CD4-positive, alpha-beta T cell treated with Interferon gamma for 1 hour (primary cell): ENCODE measurements around the gene MRPL53.
"Not testable (repeated sequence)": the region's sequence is repeated elsewhere in the genome, so short reads cannot be mapped to it uniquely, and the experiment has no call there.

Experiments used
- DNase-seq: peaks from one replicate; pipeline ENCODE4 v3.0.0-alpha.2; 2020

Gene MRPL53

GRCh38 chr2:74502147-74502719 lies 29.8 kb upstream of the MRPL53 start:
- no peak for DNase-seq

DNA sequence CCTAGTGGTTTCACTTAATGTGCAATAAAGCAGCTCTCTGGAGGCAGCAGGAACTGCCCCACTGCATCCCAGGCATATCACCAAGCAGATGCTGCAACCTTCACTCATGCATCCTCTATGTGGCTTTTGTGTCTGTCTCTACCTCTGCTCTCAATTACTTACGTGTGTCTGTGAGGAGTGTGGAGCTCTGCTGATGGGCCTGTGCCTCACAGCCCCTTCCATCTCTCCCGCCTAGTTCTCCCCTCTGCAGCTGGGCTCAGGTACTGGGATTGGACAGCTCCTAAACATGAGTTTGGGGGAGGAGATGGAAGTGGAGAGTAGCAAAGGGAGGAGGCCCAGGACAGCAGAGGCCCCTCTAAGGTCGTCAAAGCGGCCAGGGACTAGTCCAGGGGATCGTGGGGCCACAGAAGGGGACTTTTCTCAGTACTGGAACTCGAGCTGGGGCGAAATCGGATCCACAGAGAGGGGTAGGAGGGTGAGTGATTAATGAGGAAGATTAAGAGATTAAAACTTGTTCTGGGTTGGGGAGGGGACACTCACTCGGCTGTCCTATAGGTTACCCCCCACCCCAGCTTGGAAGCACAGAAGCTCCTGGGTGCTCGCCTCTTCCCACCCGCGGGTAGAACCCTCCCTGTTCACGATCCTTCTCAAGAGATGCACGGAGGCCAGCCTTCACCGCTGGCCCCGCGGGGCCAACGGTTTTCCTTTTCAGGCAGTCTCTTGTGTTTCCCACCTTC lies 29.0 kb upstream of the MRPL53 start:
- no peak for DNase-seq

- DNase-seq = no peak
Observed at GRCh38 chr2:74500578-74500946, 28.1 kb upstream of the MRPL53 start.

DNA sequence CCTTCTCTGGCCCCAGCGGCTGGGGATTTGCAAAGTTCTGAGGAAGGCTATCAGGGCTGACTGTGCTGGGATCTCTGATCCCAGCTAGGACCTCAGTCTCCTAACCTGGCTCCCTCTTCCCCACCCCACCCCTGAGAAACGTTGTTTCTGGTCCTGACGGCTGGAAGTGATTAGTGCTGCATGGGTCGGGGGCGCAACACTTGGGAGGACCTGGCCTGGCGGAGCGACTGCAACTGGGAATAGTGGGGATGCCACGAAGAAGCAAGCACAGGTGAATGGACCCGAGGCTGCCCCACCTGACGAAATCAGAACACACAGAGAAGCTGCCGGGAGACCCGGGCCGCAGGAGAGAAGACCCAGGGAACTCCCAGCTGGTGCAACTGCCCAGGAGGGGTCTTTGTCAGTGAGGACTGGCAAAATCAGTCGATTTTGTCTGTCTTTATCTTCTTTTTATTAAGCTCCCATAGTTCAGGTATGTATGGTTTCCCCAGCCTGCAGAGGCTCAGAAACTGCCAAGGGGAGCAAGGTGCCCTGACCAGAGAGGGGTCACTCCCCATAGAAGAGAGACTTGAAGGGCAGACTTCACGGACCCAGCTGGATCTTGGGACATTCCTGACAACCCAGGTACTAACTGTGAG lies 27.6 kb upstream of the MRPL53 start:
- DNase-seq = no peak

DNA sequence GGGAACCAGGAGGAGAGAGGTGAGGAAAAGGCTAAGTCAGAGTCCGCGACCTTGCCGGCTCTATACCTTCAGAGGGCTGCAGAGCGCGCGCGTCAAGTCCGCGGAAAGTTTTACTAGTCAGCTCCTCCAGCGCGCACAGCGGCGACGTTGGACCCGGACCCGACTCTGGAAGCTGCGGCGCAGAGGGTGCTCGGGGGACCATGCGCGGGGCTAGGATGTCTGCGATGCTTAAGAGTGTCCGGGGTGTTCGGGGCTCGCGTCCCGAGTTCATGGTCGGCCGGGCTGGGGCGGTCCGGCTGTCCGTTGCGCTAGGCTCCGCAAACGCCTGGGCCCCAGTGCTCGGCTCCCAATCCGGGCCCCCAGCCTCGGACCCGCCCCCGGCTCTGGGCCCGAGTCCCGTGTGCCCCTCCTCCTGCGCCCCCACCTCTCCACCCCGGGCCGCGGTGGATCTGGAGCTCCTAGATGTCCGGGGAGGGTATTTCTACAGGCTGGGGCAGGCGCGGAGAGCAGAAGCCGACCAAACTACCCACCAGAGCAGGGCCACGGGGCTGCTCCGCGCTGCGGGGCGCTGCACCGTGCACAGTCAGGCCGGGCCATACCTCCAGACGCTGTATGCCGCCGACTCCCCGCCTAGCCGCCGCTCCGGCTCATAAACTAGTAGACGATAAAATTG lies 26.9 kb upstream of the MRPL53 start, which contains the start of gene LBX2:
Gene LBX2 (minus strand): TSS at position 337 of the 673 bp plus-strand sequence. CDS start 66 bp downstream, at position 271.
- DNase-seq = no peak

DNA sequence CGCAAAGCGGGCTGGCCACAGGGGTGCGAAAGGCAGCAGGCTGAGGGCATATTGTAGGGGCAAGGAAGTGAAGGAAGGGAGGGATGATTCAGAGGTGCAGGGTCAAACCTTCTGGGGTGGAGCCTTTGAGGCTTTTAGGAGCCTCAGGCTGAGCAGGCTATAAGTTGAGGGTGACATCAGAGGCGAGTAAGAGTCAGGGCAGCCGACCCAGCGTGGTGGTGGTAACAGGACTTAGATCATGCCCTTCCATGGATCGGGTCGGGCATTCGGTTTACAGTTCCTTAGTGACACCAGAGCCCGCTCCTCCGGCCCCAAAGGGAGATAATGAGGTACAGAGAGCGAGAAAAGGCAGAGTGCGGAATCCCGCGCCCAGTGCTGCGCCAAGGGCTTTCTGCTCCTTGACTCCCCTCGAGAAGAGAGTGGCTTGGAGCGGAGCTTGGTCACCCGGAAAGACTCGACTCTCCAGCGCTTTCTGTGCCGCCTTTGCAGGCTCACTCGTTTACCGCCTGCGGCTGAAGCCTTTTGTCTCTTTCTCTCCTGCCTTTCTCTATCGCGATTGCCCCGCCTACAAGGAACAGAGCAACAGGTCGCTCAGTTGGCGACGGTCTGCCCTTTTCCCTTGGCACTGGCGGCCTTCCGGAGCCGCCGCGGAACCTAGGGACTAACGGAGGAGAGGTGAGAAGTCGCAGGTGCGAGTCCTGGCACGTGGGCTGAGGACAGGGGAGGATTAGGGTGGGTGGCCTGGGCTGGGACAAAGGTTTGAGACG lies 26.2 kb upstream of the MRPL53 start:
- no peak for DNase-seq

GRCh38 chr2:74497777-74498499 lies 25.5 kb upstream of the MRPL53 start:
- no peak for DNase-seq

DNA sequence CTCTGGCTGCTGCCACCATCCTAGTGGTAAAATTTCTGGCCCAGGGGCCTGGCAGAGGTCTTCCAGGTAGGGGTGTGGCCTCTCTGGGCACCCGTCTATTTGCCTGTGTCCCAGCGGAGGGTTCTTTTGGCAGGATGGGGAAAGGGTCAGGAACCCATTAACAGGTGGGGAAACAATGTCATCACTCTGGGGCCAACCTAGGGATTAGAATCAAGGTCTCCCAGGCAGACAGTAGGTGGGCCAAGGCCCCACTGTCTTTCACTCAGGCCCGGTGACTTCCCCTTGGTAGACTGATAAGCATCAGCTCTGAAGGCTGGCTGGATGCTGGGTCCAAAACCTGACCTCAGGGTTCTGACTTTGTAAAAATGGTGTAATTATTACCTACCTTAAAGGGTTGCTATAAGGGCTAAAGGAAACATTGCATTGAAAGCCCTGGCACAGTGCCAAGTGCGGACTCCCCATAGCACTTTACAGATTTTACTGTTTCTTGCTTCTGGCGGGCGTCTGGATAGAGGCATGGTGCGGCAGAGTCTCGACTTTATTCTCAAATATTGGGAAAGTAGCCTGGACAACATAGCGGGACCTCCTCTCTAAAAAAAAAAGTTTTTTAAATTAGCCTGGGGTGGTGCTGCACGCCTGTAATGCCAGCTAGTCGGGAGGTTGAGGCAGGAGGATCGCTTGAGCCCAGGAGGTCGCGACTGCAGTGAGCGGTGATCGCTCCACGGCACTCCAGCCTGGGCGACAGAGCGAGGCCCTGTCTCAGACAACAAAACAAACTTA lies 24.7 kb upstream of the MRPL53 start:
- no peak for DNase-seq

DNA sequence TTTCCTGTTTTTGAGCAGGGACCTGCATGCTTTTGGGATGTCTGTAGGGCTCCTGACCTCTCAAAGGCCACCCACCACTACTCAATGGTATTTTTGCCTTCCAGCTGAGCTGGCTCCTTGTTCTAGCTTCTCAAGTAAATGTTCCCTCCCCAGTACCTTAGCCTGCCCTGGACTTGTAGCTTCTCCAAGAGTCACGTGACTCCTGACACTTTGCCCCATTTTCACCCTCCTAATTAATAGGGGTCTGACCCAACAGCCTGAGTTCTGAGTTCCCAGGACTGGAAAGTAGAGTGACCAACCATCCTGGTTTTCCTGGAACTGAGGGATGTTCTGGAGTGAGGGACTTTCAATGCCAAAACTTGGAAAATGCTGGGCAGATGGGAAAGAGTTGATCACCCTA lies 23.0 kb upstream of the MRPL53 start:
- no peak for DNase-seq

GRCh38 chr2:74493546-74493945 lies 21.1 kb upstream of the MRPL53 start:
- no peak for DNase-seq

- no peak for DNase-seq
Observed at GRCh38 chr2:74491648-74492544, 19.4 kb upstream of the MRPL53 start.

- no peak for DNase-seq
Observed at GRCh38 chr2:74489906-74490305, 17.4 kb upstream of the MRPL53 start.

GRCh38 chr2:74488643-74489481 lies 16.4 kb upstream of the MRPL53 start:
- DNase-seq = no peak

GRCh38 chr2:74486141-74486540 lies 13.7 kb upstream of the MRPL53 start:
- no peak for DNase-seq

- DNase-seq = not testable (repeated sequence)
Observed at GRCh38 chr2:74483675-74484164, 11.2 kb upstream of the MRPL53 start.

GRCh38 chr2:74482801-74483674 lies 10.6 kb upstream of the MRPL53 start, which contains the start of the genes CCDC142 and TTC31:
TSS of gene CCDC142 (minus strand) at chr2:74482998. CDS start at chr2:74482837, 161 bp downstream.
TSS of gene TTC31 (plus strand) at chr2:74483081. CDS start at chr2:74483096, 15 bp downstream.
- peak; percentile 93 for DNase-seq

- peak; percentile 58 for DNase-seq
Observed at GRCh38 chr2:74481961-74482800, 9.7 kb upstream of the MRPL53 start.
